VCaP (cell line): ENCODE results near the gene IL11RA.
A peak's percentile ranks its signal among the peaks of the same experiment; 100 is the strongest.

Experiments
- H3K27ac ChIP-seq: fragments of 450-650 bp; 2 replicates; pipeline ENCODE4 v1.5.1; 2017
- TF ChIP-seq, protein P1 (sequence below): fragments of 450-650 bp; conservative IDR thresholded peaks from 2 replicates; pipeline ENCODE4 v1.5.1; 2017; ENCODE audit warnings: mild to moderate bottlenecking, moderate library complexity

Gene IL11RA

DNA sequence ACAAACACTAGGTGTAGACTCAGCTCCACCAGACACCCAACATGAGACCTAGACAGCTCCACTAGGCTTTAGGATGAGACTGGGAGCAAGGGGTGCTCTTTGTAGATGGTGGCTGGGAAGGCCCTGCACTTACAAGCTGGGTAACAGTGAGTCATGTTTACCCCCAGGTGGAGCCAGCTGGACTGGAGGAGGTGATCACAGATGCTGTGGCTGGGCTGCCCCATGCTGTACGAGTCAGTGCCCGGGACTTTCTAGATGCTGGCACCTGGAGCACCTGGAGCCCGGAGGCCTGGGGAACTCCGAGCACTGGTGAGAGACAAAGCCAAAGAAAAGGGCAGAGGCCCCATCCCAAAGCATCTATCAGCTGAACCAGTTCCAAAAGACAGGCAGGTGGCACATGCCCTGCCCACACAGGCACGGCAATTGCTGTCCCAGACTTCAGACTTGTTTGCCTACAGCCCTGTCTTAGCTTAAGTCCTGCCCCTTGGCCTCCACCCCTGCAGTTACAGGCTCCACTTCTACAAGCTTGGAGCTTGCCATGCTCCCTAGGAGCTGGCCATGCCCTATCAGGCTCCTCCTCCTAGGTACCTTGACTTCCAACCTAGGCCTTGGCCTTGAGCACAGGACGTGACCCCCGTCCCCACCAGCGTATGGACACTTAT, 7.7 kb downstream of the IL11RA start:
- H3K27ac ChIP-seq: no peak overlapping the region
- TF ChIP-seq, protein P1, sequence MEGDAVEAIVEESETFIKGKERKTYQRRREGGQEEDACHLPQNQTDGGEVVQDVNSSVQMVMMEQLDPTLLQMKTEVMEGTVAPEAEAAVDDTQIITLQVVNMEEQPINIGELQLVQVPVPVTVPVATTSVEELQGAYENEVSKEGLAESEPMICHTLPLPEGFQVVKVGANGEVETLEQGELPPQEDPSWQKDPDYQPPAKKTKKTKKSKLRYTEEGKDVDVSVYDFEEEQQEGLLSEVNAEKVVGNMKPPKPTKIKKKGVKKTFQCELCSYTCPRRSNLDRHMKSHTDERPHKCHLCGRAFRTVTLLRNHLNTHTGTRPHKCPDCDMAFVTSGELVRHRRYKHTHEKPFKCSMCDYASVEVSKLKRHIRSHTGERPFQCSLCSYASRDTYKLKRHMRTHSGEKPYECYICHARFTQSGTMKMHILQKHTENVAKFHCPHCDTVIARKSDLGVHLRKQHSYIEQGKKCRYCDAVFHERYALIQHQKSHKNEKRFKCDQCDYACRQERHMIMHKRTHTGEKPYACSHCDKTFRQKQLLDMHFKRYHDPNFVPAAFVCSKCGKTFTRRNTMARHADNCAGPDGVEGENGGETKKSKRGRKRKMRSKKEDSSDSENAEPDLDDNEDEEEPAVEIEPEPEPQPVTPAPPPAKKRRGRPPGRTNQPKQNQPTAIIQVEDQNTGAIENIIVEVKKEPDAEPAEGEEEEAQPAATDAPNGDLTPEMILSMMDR: no peak

DNA sequence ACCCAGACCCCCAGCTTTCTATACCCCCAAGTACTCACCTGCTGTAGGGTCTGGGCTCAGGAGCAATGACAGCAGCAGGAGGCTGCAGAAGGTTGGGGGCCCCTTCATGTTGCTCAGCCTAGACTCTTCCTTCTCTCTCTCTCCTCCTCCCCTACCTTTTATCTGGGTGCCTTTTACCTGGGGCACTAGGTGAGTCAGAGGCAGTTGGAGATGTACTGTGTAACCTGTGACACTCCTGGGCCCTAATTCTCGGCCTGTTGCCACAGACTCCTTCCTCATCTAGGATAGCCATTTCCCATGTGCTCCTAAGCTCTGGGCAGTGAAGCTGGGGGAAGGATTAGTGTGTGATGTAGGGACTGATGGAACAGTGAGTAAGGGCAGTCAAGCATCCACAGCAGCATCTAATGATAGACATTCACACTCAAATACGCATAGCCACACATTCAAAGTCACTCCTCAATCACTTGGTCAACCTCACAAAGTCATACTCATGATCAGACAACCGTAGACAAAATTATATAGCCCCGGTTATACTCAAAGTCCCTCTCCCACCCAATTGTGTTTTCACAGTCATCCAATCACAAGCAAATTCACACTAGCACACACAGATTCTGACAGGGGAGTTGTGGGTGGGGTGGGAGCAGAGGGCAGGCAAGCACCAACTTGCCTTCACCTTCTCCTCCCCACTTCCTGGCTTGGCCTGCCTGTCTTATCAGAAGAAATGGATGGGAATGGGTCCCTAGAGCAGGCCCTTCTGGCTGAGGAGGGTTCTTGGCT, 10.7 kb downstream of the IL11RA start, which contains the start of gene CCL27:
Gene CCL27 (minus strand): TSS at position 132 of the 777 bp plus-strand sequence. CDS start 24 bp downstream, at position 108.
- H3K27ac ChIP-seq: no peak within 1 kb of the TSS

DNA sequence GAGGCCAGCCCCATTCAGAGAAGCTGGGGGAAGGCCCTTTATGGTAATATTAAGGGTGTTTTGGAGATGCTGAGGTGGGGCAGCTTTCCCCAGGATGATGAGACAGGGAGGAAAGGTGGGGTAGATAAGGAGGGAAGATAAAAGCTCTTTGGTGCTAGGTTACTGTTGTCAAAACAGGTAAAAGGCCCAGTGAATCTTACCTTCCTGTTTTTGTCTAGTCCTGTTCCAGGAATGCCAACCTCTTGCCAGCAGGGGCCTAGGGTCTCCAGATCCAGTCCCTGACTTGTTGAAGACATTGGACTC, 11.3 kb downstream of the IL11RA start:
- H3K27ac ChIP-seq: no peak overlapping the region
- TF ChIP-seq, protein P1: no peak

More for the DNA sequence above, 10.7 kb downstream of the IL11RA start, which contains the start of gene CCL27:
- TF ChIP-seq, protein P1: no peak

DNA sequence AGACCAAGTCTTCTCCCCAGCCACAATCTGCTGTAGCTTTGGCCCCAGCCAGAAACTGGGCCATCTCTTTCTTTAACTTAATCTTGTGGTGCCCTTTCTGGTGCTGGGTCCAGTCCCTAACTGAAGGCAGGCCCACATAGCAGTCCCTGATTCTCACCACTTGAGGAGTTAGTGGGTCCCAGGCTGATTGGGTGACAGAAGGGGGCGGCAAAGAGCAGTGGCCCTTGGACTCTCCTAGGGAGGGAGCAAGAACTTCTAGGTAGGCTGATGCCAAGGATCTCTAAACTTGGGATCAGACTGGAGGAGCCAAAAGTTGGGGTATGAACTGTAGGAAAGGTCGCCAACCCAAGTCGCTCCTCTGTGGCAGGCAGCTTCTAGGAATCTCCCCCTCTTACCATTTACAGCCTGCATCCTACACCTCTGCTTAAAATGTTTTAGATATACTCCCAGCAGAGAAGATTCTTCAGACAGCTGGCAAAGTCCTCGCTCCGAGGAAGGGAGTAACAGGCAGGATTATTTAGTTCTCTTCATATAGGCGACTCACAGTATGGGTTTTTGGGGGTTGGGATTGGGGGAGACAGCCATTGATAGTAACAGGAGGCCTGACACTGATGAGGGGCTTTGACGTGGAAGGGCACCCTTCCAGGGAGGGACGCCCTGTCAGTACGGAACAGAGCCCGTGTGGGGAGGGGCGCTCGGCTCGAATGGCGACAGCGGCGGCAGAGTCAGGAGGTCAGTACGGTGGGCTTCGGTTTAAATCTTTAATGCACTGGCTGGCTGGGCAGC, 12.5 kb downstream of the IL11RA start:
- TF ChIP-seq, protein P1: peak; percentile 73
- H3K27ac ChIP-seq: peak overlapping the region; percentile 73

DNA sequence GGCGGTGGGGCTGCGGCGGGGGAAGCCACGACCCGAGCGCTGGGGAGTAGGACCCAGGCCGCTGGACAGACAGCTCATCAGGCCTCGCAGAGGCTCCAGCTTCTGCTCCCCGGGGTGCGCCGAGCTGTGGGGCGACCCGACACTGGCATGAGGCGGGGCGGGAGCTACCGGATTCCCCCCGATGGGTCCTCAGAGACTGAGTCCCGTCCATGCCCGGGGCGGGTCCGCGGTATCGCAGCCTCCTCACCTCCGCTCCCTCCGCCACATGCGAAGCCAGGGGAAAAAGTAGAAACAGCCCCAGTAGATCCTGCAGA, 13.0 kb downstream of the IL11RA start:
- TF ChIP-seq, protein P1: no peak
- H3K27ac ChIP-seq: peak overlapping the region; percentile 73

DNA sequence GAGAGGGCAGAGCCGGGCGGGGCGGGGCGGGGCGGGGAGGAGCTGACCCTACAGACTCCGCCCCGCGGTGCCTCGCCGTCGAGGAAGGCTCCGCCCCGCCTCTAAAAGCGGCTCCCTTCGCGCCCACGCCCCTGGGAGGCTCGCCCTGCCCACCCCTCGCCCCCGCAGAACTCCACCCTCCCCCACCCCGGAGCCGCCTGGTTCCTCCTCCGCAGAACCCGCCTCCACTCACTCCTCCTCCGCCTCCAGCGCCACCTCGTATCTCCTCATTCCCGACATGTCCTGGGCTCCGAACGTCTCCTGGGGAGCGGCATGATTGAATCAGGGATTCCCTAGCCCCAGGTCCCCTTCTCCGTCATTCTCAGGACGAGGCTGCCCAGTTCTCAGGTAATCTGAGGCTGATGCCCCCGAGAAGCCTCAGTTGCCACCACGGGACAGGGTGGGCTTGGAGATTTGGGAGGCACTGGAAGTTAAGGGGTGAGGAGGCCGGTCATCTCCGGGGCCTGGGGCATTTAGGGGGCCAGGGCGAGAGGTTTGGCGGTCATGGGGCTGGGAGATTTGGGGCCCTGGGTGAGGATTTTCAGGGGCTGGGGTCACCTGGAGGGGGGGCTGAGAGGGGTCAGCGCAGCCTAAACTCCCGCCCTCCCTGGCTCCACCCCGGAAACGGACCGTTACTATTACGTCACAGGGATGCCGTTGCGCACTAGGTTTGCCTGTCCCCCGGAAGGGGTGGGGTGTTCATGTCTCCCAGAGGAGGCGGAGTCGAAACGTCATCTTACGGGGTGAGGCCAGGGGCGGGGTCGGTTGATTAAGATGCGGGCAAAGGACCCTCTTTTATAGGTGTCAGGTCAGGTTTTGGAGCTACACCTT, 13.6 kb downstream of the IL11RA start:
- H3K27ac ChIP-seq: peak overlapping the region; percentile 73
- TF ChIP-seq, protein P1: no peak
